ENCODE measurements around the gene SLMAP. TPM values are rescaled to one million over a fixed set of nuclear protein-coding genes. Genes with fewer than 3 reads are reported as not detected.
"Not testable (repeated sequence)": the region's sequence is repeated elsewhere in the genome, so short reads cannot be mapped to it uniquely, and the experiment has no call there.

The SLMAP gene
- polyA plus RNA-seq, 1 donor: 84.1 TPM

- DNase-seq (ENCODE audit: low read depth): no peak
These were observed 38.4 kb downstream of the SLMAP start for GRCh38 chr3:57794501-57794900.

- DNase-seq (ENCODE audit: low read depth): no peak
These were observed 38.8 kb downstream of the SLMAP start for GRCh38 chr3:57794951-57795350.

GRCh38 chr3:57796261-57796660 is 40.2 kb downstream of the SLMAP start:
- DNase-seq (ENCODE audit: low read depth): no peak

GRCh38 chr3:57797701-57798487 is 41.8 kb downstream of the SLMAP start:
- DNase-seq (ENCODE audit: low read depth): no peak

- DNase-seq (ENCODE audit: low read depth): peak; percentile 32
These were observed 47.6 kb downstream of the SLMAP start for GRCh38 chr3:57803647-57804081.

- no peak for DNase-seq (ENCODE audit: low read depth)
These were observed 49.2 kb downstream of the SLMAP start for GRCh38 chr3:57805266-57805665.

GRCh38 chr3:57805674-57806073 is 49.6 kb downstream of the SLMAP start:
- no peak for DNase-seq (ENCODE audit: low read depth)

- not testable (repeated sequence) for DNase-seq (ENCODE audit: low read depth)
These were observed 50.1 kb downstream of the SLMAP start for GRCh38 chr3:57806195-57806594.

- no peak for DNase-seq (ENCODE audit: low read depth)
These were observed 53.0 kb downstream of the SLMAP start for GRCh38 chr3:57808961-57809608.

GRCh38 chr3:57809609-57809968 is 53.5 kb downstream of the SLMAP start:
- no peak for DNase-seq (ENCODE audit: low read depth)

GRCh38 chr3:57810048-57810447 is 53.9 kb downstream of the SLMAP start:
- no peak for DNase-seq (ENCODE audit: low read depth)

GRCh38 chr3:57810471-57811137 is 54.5 kb downstream of the SLMAP start:
- no peak for DNase-seq (ENCODE audit: low read depth)

GRCh38 chr3:57815036-57815435 is 58.9 kb downstream of the SLMAP start:
- no peak for DNase-seq (ENCODE audit: low read depth)

- no peak for DNase-seq (ENCODE audit: low read depth)
These were observed 60.5 kb downstream of the SLMAP start for GRCh38 chr3:57816471-57817095.

- no peak for DNase-seq (ENCODE audit: low read depth)
These were observed 62.7 kb downstream of the SLMAP start for GRCh38 chr3:57818772-57819171.

- no peak for DNase-seq (ENCODE audit: low read depth)
These were observed 64.4 kb downstream of the SLMAP start for GRCh38 chr3:57820479-57820878.

GRCh38 chr3:57821765-57822164 is 65.7 kb downstream of the SLMAP start:
- no peak for DNase-seq (ENCODE audit: low read depth)

- no peak for DNase-seq (ENCODE audit: low read depth)
These were observed 66.6 kb downstream of the SLMAP start for GRCh38 chr3:57822686-57823085.

GRCh38 chr3:57825116-57825515 is 69.0 kb downstream of the SLMAP start:
- DNase-seq (ENCODE audit: low read depth): no peak

GRCh38 chr3:57826245-57826951 is 70.3 kb downstream of the SLMAP start:
- DNase-seq (ENCODE audit: low read depth): no peak

- DNase-seq (ENCODE audit: low read depth): no peak
These were observed 71.0 kb downstream of the SLMAP start for GRCh38 chr3:57826952-57827723.
